HEK293T (cell line): ENCODE data around the gene GABRA1.

Experiments
- CTCF ChIA-PET: fragments of 350-600 bp; formaldehyde crosslinking; extraction: SDS; loops from one replicate; lab custom pipeline; 2021; ENCODE audit warnings: antibody characterized with exemption, inconsistent platforms; lab: Yijun Ruan, JAX
- POLR2A ChIA-PET: fragments of 350-600 bp; formaldehyde crosslinking; extraction: SDS; loops from one replicate; lab custom pipeline; 2020; ENCODE audit warnings: antibody characterized with exemption, inconsistent platforms; lab: Yijun Ruan, JAX
- DNase-seq: peaks from one replicate; pipeline ENCODE4 v3.0.0; 2012; ENCODE audit warnings: mixed read lengths; ENCODE audit errors: extremely low spot score
- ARNT ChIP-seq: fragments of 450-650 bp; IDR thresholded peaks from 2 replicates; pipeline ENCODE4 v1.6.1; 2017; ENCODE audit warnings: mild to moderate bottlenecking
- BHLHE40 ChIP-seq: fragments of 450-650 bp; IDR thresholded peaks from 2 replicates; pipeline ENCODE4 v1.6.1; 2016; ENCODE audit warnings: mild to moderate bottlenecking, moderate library complexity, borderline replicate concordance
- CTBP1 ChIP-seq: fragments of 450-650 bp; IDR thresholded peaks from 2 replicates; pipeline ENCODE4 v1.6.1; 2016; ENCODE audit warnings: borderline replicate concordance
- ELF4 ChIP-seq: fragments of 450-650 bp; IDR thresholded peaks from 2 replicates; pipeline ENCODE4 v1.6.1; 2017; ENCODE audit warnings: antibody characterized with exemption
- FOXA1 ChIP-seq: fragments of 450-650 bp; IDR thresholded peaks from 2 replicates; pipeline ENCODE4 v1.6.1; 2016; ENCODE audit warnings: mild to moderate bottlenecking
- FOXK2 ChIP-seq: fragments of 450-650 bp; IDR thresholded peaks from 2 replicates; pipeline ENCODE4 v1.6.1; 2016; ENCODE audit warnings: mild to moderate bottlenecking
- FOXM1 ChIP-seq: fragments of 450-650 bp; IDR thresholded peaks from 2 replicates; pipeline ENCODE4 v1.6.1; 2017; ENCODE audit warnings: mild to moderate bottlenecking, borderline replicate concordance
- HDGF ChIP-seq: fragments of 450-650 bp; IDR thresholded peaks from 2 replicates; pipeline ENCODE4 v1.6.1; 2017; ENCODE audit warnings: antibody characterized with exemption, borderline replicate concordance
- L3MBTL2 ChIP-seq: fragments of 450-650 bp; conservative IDR thresholded peaks from 2 replicates; pipeline ENCODE4 v1.6.1; 2016; ENCODE audit warnings: mild to moderate bottlenecking
- LEF1 ChIP-seq: fragments of 450-650 bp; IDR thresholded peaks from 2 replicates; pipeline ENCODE4 v1.6.1; 2017; ENCODE audit warnings: mild to moderate bottlenecking, borderline replicate concordance
- NFRKB ChIP-seq: fragments of 450-650 bp; IDR thresholded peaks from 2 replicates; pipeline ENCODE4 v1.6.1; 2016; ENCODE audit warnings: mild to moderate bottlenecking, moderate library complexity
- PKNOX1 ChIP-seq: fragments of 450-650 bp; IDR thresholded peaks from 2 replicates; pipeline ENCODE4 v1.6.1; 2016
- SP1 ChIP-seq: fragments of 450-650 bp; IDR thresholded peaks from 2 replicates; pipeline ENCODE4 v1.6.1; 2017
- SUZ12 ChIP-seq: fragments of 450-650 bp; IDR thresholded peaks from 2 replicates; pipeline ENCODE4 v1.6.1; 2016; ENCODE audit warnings: mild to moderate bottlenecking
- TARDBP ChIP-seq: fragments of 450-650 bp; IDR thresholded peaks from 2 replicates; pipeline ENCODE4 v1.6.1; 2016
- ZNF384 ChIP-seq: fragments of 450-650 bp; IDR thresholded peaks from 2 replicates; pipeline ENCODE4 v1.6.1; 2016

The GABRA1 gene

GRCh38 chr5:161944974-161945373, 97.1 kb downstream of the GABRA1 start:
- CTCF ChIA-PET = no interaction called here
- no peak for DNase-seq
- POLR2A ChIA-PET = no interaction called here

GRCh38 chr5:161946911-161947310, 99.0 kb downstream of the GABRA1 start:
- POLR2A ChIA-PET = no interaction called here
- CTCF ChIA-PET = no interaction called here
- no peak for DNase-seq
- TF ChIP-seq L3MBTL2 (no peak), ARNT (no peak), FOXK2 (no peak), CTBP1 (no peak), SP1 (no peak), NFRKB (no peak), PKNOX1 (no peak), BHLHE40 (no peak), LEF1 (no peak), SUZ12 (no peak), ZNF384 (no peak), TARDBP (no peak), FOXM1 (no peak), ELF4 (no peak), HDGF (no peak), FOXA1 (no peak)

More at GRCh38 chr5:161944974-161945373, 97.1 kb downstream of the GABRA1 start:
- no peak for TF ChIP-seq FOXK2
- TF ChIP-seq ZNF384 = no peak
- TF ChIP-seq BHLHE40 = no peak
- TF ChIP-seq L3MBTL2 = no peak
- TF ChIP-seq HDGF = no peak
- no peak for TF ChIP-seq LEF1
- no peak for TF ChIP-seq ARNT
- no peak for TF ChIP-seq SP1
- no peak for TF ChIP-seq ELF4
- no peak for TF ChIP-seq NFRKB
- TF ChIP-seq CTBP1 = no peak
- TF ChIP-seq SUZ12 = no peak
- no peak for TF ChIP-seq TARDBP
- no peak for TF ChIP-seq PKNOX1
- no peak for TF ChIP-seq FOXM1
